HepG2 (cell line): ENCODE data around the gene RHCE. TPM values are rescaled to one million over a fixed set of nuclear protein-coding genes. Genes with fewer than 3 reads are reported as not detected.

Experiments used
- ARNT2 ChIP-seq: sonication (generic); formaldehyde crosslinking; IDR thresholded peaks from 2 replicates; pipeline ENCODE4 v1.8.0; 2022; ENCODE audit warnings: mild to moderate bottlenecking, low read depth, missing genetic modification reagents, moderate library complexity
- ERF ChIP-seq: IDR thresholded peaks from 2 replicates; pipeline ENCODE4 v1.6.1; 2018; ENCODE audit warnings: missing biosample characterization, missing genetic modification reagents
- JARID2 ChIP-seq: sonication (generic); formaldehyde crosslinking; IDR thresholded peaks from 2 replicates; pipeline ENCODE4 v1.8.1; 2023; ENCODE audit warnings: missing genetic modification reagents, inconsistent platforms; ENCODE audit not compliant: insufficient replicate concordance
- KDM5B ChIP-seq: sonication (generic); formaldehyde crosslinking; IDR thresholded peaks from 2 replicates; pipeline ENCODE4 v1.4.0; 2020; ENCODE audit warnings: missing genetic modification reagents, mild to moderate bottlenecking, borderline replicate concordance
- MTA1 ChIP-seq: sonication (generic); formaldehyde crosslinking; IDR thresholded peaks from 2 replicates; pipeline ENCODE4 v1.4.0; 2020; ENCODE audit warnings: missing genetic modification reagents, mild to moderate bottlenecking, borderline replicate concordance
- NFKBIZ ChIP-seq: IDR thresholded peaks from 2 replicates; pipeline ENCODE4 v1.6.1; 2018; ENCODE audit warnings: missing genetic modification reagents, missing compliant biosample characterization
- PHF20 ChIP-seq: sonication (generic); formaldehyde crosslinking; IDR thresholded peaks from 2 replicates; pipeline ENCODE4 v1.5.0; 2020; ENCODE audit warnings: mild to moderate bottlenecking, missing genetic modification reagents
- SAP130 ChIP-seq: IDR thresholded peaks from 2 replicates; pipeline ENCODE4 v1.6.1; 2016; ENCODE audit warnings: low read depth
- TAF1 ChIP-seq: sonication (generic); formaldehyde crosslinking; IDR thresholded peaks from 2 replicates; pipeline ENCODE4 v1.4.0; 2020; ENCODE audit warnings: missing genetic modification reagents
- TEAD3 ChIP-seq: optimal IDR thresholded peaks from 2 replicates; pipeline ENCODE3; 2016; ENCODE audit warnings: borderline replicate concordance
- THAP11 ChIP-seq: IDR thresholded peaks from 2 replicates; pipeline ENCODE4 v1.6.1; 2016; ENCODE audit warnings: missing biosample characterization, missing genetic modification reagents
- ZBTB38 ChIP-seq: sonication (generic); formaldehyde crosslinking; IDR thresholded peaks from 2 replicates; pipeline ENCODE4 v1.5.1; 2020; ENCODE audit warnings: mild to moderate bottlenecking, missing genetic modification reagents
- ZIK1 ChIP-seq: sonication (generic); formaldehyde crosslinking; IDR thresholded peaks from 2 replicates; pipeline ENCODE4 v1.5.0; 2020; ENCODE audit warnings: mild to moderate bottlenecking, low read depth, missing genetic modification reagents, borderline replicate concordance
- ZMYM2 ChIP-seq: sonication (generic); formaldehyde crosslinking; IDR thresholded peaks from 2 replicates; pipeline ENCODE4 v1.8.0; 2022; ENCODE audit warnings: mild to moderate bottlenecking, missing genetic modification reagents
- ZNF12 ChIP-seq: sonication (generic); formaldehyde crosslinking; IDR thresholded peaks from 2 replicates; pipeline ENCODE4 v1.5.0; 2020; ENCODE audit warnings: missing genetic modification reagents
- ZNF607 ChIP-seq: sonication (generic); formaldehyde crosslinking; IDR thresholded peaks from 2 replicates; pipeline ENCODE4 v1.5.1; 2020; ENCODE audit warnings: missing genetic modification reagents, mild to moderate bottlenecking, borderline replicate concordance
- ZNF615 ChIP-seq: sonication (generic); formaldehyde crosslinking; IDR thresholded peaks from 2 replicates; pipeline ENCODE4 v1.5.0; 2020; ENCODE audit warnings: mild to moderate bottlenecking, missing genetic modification reagents, borderline replicate concordance
- polyA plus RNA-seq, 8 experiments: library from polyadenylated mRNA; depleted of rRNA in 3 of 8; stranded (reverse) in 7 of 8; unstranded in 1 of 8; fragments of >200 nt; fragmentation: Illumina TruSeq in 4 of 8; extraction: Trizol in 4 of 8; gene quantifications; 2 replicates each; pipeline versions ENCODE4 v1.2.1 to v1.2.3, GENCODE V29; 2011 to 2016; ENCODE audit warnings: low read depth in 4 of 8, missing spikeins in 1 of 8, mixed read lengths in 1 of 8; ENCODE audit not compliant: insufficient read depth in 1 of 8
- total RNA-seq, 5 experiments: library from RNA; depleted of rRNA; stranded (reverse); fragments of >200 nt; fragmentation: Illumina TruSeq; extraction: Trizol; gene quantifications; 2 replicates each; pipeline ENCODE4 v1.2.3, GENCODE V29; 2016; ENCODE audit warnings: low read depth in 1 of 5
- TF ChIP-seq, protein P1 (sequence below): sonication (generic); formaldehyde crosslinking; IDR thresholded peaks from 2 replicates; pipeline ENCODE4 v1.8.0; 2022; ENCODE audit warnings: missing genetic modification reagents, mild to moderate bottlenecking, moderate library complexity, borderline replicate concordance
- TF ChIP-seq, protein P2 (sequence below): IDR thresholded peaks from 2 replicates; pipeline ENCODE4 v1.6.1; 2016; ENCODE audit warnings: low read depth, borderline replicate concordance
- TF ChIP-seq, protein P3 (sequence below): sonication (generic); formaldehyde crosslinking; IDR thresholded peaks from 2 replicates; pipeline ENCODE4 v1.5.0; 2020; ENCODE audit warnings: missing genetic modification reagents, mild to moderate bottlenecking, borderline replicate concordance
- TF ChIP-seq, protein P4 (sequence below): sonication (generic); formaldehyde crosslinking; IDR thresholded peaks from 2 replicates; pipeline ENCODE4 v1.8.0; 2022; ENCODE audit warnings: missing genetic modification reagents, mild to moderate bottlenecking, borderline replicate concordance

RHCE gene
- total and polyA plus RNA-seq, 2 of the 13 experiments (the other 11 are each of a cell fraction or from before 2014, with no cell fraction given) = 0.30 TPM; not detected in 1

DNA sequence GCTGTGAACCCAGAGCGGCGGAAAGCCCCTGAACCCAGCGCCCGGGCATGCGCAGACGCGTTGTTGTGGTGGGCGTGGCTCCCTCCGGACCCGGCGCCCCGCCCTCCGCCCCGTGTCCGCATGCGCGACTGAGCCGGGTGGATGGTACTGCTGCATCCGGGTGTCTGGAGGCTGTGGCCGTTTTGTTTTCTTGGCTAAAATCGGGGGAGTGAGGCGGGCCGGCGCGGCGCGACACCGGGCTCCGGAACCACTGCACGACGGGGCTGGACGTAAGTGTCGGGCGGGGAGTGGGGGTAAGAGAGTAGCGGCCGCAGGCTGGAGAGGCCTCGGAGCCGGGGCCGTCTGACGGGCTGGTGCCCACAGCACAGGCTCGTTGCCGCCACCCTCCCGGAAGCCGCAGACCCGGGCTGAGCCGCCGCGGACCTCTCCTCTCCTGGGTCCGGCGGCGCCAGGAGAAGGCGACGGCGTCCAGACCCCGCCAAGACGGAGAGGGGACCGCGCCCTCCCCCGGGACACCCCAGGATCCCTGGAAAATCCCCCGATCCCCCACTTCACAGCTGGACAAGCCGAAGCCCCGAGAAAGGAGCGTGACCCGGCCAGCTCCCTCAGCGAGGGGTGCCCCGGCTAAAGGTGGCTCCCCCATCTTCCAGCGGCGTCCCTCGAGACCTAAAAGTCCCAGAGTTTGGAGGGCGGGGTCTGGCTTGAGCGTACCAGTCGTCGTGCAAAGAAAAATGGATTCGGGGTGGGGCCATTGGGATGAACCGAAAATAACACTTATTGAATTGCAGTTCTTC, 82.2 kb downstream of the RHCE start, which contains the start of gene TMEM50A (continued):
- peak; percentile 86 for TF ChIP-seq SAP130
- TF ChIP-seq ZNF607 = peak; percentile 31; the same call in 1 of the 2 replicates
- TF ChIP-seq ZMYM2 (CRISPR knock-in tag) = 0 out of 2 replicates have a peak, but pooled peaks have one; percentile 25
- TF ChIP-seq ZNF12 (CRISPR knock-in tag) = 0 out of 2 replicates have a peak, but pooled peaks have one; percentile 36
- TF ChIP-seq, protein P1, sequence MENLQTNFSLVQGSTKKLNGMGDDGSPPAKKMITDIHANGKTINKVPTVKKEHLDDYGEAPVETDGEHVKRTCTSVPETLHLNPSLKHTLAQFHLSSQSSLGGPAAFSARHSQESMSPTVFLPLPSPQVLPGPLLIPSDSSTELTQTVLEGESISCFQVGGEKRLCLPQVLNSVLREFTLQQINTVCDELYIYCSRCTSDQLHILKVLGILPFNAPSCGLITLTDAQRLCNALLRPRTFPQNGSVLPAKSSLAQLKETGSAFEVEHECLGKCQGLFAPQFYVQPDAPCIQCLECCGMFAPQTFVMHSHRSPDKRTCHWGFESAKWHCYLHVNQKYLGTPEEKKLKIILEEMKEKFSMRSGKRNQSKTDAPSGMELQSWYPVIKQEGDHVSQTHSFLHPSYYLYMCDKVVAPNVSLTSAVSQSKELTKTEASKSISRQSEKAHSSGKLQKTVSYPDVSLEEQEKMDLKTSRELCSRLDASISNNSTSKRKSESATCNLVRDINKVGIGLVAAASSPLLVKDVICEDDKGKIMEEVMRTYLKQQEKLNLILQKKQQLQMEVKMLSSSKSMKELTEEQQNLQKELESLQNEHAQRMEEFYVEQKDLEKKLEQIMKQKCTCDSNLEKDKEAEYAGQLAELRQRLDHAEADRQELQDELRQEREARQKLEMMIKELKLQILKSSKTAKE (CRISPR knock-in tag) = 0 out of 2 replicates have a peak, but pooled peaks have one; percentile 13
- TF ChIP-seq, protein P2, sequence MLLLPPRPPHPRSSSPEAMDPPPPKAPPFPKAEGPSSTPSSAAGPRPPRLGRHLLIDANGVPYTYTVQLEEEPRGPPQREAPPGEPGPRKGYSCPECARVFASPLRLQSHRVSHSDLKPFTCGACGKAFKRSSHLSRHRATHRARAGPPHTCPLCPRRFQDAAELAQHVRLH (CRISPR knock-in tag) = peak; percentile 46; the same call in 1 of the 2 replicates
- TF ChIP-seq ARNT2 (CRISPR knock-in tag) = peak; percentile 64; the same call in 1 of the 2 replicates
- TF ChIP-seq ZBTB38 = peak; percentile 78; the same call in 1 of the 2 replicates
- no peak for TF ChIP-seq ZNF615 (CRISPR knock-in tag)
- peak; percentile 24 for TF ChIP-seq TEAD3 (CRISPR knock-in tag)
- TF ChIP-seq THAP11 (CRISPR knock-in tag) = peak; percentile 68; the same call in 1 of the 2 replicates
- TF ChIP-seq, protein P3, sequence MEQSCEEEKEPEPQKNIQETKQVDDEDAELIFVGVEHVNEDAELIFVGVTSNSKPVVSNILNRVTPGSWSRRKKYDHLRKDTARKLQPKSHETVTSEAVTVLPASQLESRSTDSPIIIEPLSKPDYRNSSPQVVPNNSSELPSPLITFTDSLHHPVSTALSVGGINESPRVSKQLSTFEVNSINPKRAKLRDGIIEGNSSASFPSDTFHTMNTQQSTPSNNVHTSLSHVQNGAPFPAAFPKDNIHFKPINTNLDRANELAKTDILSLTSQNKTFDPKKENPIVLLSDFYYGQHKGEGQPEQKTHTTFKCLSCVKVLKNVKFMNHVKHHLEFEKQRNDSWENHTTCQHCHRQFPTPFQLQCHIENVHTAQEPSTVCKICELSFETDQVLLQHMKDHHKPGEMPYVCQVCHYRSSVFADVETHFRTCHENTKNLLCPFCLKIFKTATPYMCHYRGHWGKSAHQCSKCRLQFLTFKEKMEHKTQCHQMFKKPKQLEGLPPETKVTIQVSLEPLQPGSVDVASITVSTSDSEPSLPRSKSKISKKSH (CRISPR knock-in tag) = no peak
- TF ChIP-seq ERF (CRISPR knock-in tag) = peak; percentile 36; the same call in 1 of the 2 replicates
- TF ChIP-seq MTA1 (CRISPR knock-in tag) = 0 out of 2 replicates have a peak, but pooled peaks have one; percentile 22
- peak; percentile 77; the same call in 1 of the 2 replicates for TF ChIP-seq KDM5B (CRISPR knock-in tag)
- TF ChIP-seq TAF1 (CRISPR knock-in tag) = peak; percentile 89
- 0 out of 2 replicates have a peak, but pooled peaks have one; percentile 27 for TF ChIP-seq NFKBIZ (CRISPR knock-in tag)
- TF ChIP-seq PHF20 (CRISPR knock-in tag) = peak; percentile 78
- TF ChIP-seq, protein P4, sequence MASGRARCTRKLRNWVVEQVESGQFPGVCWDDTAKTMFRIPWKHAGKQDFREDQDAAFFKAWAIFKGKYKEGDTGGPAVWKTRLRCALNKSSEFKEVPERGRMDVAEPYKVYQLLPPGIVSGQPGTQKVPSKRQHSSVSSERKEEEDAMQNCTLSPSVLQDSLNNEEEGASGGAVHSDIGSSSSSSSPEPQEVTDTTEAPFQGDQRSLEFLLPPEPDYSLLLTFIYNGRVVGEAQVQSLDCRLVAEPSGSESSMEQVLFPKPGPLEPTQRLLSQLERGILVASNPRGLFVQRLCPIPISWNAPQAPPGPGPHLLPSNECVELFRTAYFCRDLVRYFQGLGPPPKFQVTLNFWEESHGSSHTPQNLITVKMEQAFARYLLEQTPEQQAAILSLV (CRISPR knock-in tag) = peak; percentile 66; the same call in 1 of the 2 replicates
- TF ChIP-seq ZIK1 (CRISPR knock-in tag) = 0 out of 2 replicates have a peak, but pooled peaks have one; percentile 50
- peak; percentile 42 for TF ChIP-seq JARID2 (CRISPR knock-in tag)
